Measurements from ENCODE around the gene SPTB.

Gene SPTB

DNA sequence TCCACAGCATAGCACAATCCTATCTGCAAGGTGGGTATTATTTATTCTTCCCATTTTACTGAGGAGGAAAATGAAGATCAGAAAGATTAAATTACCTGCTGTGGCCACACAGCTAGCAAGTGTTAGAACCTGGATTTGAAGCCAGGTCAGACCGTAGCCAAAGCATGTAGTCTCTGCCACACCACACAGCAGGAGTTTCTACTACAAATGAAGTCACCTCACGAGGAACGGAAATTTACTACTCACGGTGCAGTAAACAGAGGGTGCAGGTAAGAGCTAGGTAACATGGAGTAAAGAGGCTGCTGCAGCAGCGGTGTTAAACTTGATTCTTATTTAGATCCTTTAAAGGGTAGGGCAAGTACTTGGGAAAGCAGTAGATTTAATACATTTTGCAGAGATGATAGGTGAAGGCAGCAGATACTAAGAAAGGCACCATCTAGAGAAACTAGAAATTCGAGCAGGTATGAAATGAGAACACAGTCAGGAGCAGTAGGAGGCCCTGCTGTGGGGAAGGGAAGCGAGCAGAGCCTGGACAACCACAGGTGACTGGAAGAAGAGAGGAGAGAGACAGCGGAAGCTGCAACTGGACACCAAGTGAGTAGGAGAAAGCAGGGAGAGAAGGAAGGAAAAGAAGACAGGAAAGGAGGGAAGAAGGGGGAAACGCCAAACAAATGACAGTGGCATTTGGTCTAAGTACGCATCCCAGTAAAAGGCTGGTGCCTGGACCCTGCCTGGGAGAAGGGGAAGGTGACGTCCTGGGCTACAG, 21.5 kb downstream of the SPTB start:
- TF ChIP-seq, protein P1, sequence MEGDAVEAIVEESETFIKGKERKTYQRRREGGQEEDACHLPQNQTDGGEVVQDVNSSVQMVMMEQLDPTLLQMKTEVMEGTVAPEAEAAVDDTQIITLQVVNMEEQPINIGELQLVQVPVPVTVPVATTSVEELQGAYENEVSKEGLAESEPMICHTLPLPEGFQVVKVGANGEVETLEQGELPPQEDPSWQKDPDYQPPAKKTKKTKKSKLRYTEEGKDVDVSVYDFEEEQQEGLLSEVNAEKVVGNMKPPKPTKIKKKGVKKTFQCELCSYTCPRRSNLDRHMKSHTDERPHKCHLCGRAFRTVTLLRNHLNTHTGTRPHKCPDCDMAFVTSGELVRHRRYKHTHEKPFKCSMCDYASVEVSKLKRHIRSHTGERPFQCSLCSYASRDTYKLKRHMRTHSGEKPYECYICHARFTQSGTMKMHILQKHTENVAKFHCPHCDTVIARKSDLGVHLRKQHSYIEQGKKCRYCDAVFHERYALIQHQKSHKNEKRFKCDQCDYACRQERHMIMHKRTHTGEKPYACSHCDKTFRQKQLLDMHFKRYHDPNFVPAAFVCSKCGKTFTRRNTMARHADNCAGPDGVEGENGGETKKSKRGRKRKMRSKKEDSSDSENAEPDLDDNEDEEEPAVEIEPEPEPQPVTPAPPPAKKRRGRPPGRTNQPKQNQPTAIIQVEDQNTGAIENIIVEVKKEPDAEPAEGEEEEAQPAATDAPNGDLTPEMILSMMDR (IDR thresholded peaks at IDR 0.05; ENCODE audit: extremely low read depth, insufficient read depth, missing control alignments), result no peak
- in situ Hi-C loops (cut with MboI; ENCODE audit: low pct_unique_long_range_greater_than_20kb, low sequenced_read_pairs, unreplicated experiment), result no loop called here
- DNase-seq (ENCODE audit: low spot score), result no peak

DNA sequence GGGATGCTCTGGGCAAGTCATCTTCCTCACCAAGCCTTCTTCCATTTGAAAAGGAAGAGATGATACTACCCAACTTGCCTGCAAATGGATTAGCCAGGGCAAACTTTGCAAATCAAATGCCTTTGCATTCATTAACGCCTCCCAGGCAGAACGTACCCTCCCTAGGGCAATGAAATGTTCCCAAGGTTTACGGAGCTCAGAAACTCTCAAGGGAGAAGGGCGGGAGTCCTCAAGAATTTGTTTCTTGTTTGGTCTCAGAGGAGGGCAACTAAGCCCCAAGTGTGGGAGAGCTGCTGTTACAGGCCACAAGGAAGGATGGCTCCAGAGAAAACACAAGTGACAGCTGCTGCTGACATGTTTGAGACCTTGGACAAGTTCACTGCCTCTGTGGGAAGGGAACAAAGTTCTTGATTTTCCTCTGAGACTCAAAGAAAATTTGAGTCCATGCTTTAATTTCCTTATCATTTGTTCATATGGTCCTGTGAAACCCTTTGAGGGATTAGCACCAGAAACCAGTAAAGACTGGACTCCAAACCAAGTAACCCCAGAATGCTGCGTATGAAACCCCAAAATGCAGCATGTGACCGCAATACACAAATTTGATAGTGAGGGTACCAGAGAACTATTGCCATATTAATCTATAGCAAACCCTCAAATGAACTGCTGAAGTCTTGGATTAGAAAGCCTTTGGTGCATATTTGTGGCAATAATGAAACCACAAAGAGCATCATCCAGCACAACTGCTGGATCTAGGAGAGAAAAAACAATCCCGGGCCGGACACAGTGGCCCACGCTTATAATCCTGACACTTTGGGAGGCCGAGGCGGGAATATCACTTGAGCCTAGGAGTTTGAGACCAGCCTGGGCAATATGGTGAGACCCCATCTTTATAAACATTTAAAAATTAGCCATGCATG, 22.9 kb downstream of the SPTB start:
- TF ChIP-seq, protein P1 (IDR thresholded peaks at IDR 0.05; ENCODE audit: extremely low read depth, insufficient read depth, missing control alignments), result no peak
- DNase-seq (ENCODE audit: low spot score), result no peak
- in situ Hi-C loops (cut with MboI; ENCODE audit: low pct_unique_long_range_greater_than_20kb, low sequenced_read_pairs, unreplicated experiment), result no loop called here

DNA sequence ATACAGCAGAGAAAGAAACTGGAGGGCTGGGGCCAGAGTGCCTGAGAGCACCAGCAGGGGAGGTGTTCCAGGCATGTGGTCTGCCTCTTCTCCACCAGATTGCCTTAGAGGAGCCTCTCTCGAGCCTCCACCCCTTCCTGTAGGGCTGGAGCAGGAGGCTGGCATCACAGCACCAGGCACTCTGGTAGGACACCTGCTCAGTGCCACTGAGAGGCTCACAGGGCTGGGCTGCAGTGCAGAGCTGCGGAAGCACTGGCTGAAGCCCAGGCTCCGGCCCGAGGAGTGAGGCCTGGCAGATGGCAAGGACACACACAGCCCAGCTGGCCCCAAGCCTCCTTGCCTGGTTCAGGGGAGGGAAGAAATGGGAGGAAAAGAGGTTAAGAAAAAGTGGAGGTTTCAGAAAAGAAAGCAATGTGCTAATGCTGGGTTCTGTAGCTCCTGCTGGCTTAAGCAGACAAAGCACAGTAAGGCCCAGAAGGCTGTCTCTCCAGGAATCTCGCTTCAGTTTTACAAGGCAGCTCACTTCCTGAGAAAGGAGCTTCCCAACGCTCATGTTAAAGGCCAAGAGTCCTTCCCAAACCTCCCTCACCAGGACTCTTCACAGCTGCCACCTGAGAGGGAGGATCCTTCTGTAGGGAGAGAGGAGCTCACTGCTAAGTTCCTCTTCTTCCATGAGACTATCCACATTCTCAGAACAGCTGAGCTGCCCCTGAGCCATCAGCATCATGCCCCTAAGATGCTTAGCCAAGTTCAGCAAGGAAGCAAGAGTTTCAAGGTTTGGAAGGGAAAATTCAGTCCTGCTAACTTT, 23.8 kb downstream of the SPTB start:
- TF ChIP-seq, protein P1 (IDR thresholded peaks at IDR 0.05; ENCODE audit: extremely low read depth, insufficient read depth, missing control alignments), result no peak
- no peak for DNase-seq (ENCODE audit: low spot score)

DNA sequence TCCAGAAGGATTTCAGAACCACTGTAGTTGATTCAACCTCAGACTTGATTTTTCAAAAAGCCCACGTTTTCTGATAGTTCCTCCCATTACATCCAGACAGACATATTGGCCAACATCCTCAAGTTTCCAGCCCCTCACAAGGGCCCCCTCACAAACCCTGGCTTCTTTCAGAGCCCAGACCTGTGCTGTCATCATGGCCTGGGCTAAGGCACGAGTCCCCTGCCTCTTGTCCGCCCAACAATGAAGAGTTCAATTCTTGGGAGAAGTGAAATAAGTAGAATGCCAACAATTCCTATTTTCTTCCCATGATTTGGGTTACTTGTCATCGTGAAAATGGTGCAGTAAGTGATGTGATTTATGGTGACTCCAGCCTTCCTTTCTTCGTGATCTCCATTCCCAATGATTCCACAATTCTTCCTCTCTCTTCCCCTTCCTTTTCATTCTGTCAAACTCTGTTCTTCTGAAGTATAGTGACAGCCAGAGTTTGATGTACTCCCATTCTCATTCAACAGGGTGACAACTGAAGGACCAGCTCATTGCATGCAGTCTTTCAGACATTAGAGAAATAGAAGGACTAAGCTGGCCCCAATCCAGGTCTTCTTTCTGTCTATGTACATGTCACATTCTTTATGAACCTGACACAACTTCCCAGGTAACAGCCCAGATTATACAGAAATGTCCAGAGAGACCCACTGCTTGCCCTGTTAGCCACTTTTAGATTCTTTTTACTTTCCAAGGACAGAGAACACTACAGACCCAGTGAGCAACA, 29.2 kb downstream of the SPTB start:
- TF ChIP-seq, protein P1 (IDR thresholded peaks at IDR 0.05; ENCODE audit: extremely low read depth, insufficient read depth, missing control alignments), result no peak
- DNase-seq (ENCODE audit: low spot score), result no peak
- in situ Hi-C loops (cut with MboI; ENCODE audit: low pct_unique_long_range_greater_than_20kb, low sequenced_read_pairs, unreplicated experiment), result no loop called here

More for the DNA sequence above, 23.8 kb downstream of the SPTB start:
- in situ Hi-C loops (cut with MboI; ENCODE audit: low pct_unique_long_range_greater_than_20kb, low sequenced_read_pairs, unreplicated experiment), result no loop called here

DNA sequence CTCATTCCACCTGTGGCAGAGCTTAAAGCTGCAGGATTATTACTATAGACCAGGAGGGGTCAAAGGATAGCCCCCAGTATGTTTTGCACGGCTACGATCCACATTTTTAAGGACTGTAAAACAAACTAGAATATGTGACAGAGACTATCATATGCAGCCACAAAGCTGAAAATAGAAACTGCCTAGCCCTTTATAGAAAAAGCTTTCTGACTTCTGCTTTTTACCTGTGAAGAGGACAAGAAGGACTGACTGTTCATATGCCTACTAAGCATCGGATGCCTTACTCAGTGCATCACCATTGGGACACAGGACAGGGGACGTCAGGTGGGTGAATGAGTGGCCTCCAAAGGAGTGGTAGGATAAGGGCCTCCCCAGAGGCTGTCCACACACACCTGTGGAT, 29.8 kb downstream of the SPTB start:
- in situ Hi-C loops (cut with MboI; ENCODE audit: low pct_unique_long_range_greater_than_20kb, low sequenced_read_pairs, unreplicated experiment), result no loop called here
- TF ChIP-seq, protein P1 (IDR thresholded peaks at IDR 0.05; ENCODE audit: extremely low read depth, insufficient read depth, missing control alignments), result no peak
- no peak for DNase-seq (ENCODE audit: low spot score)
